Neural progenitor cell (in vitro differentiated cells): ENCODE measurements around the gene PSMB4.

Source experiments
- CTCF ChIP-seq: fragments of 200-600 bp; sonication (generic); IDR thresholded peaks from 2 replicates; pipeline ENCODE4 v1.5.1; 2017; ENCODE audit warnings: antibody characterized with exemption, mild to moderate bottlenecking
- EZH2 ChIP-seq: fragments of 200-600 bp; sonication (generic); IDR thresholded peaks from 2 replicates; pipeline ENCODE4 v1.6.1; 2017; ENCODE audit warnings: antibody characterized with exemption, mild to moderate bottlenecking, moderate library complexity

- no peak for TF ChIP-seq CTCF
- no peak for TF ChIP-seq EZH2
Measured at GRCh38 chr1:151411884-151412283, 12.5 kb downstream of the PSMB4 start.
